ENCODE data around the gene OR6C3. TPM values are rescaled to one million over a fixed set of nuclear protein-coding genes. Genes with fewer than 3 reads are reported as not detected.

OR6C3 gene
- total RNA-seq, 1 experiment from 2014 or later, result not detected

DNA sequence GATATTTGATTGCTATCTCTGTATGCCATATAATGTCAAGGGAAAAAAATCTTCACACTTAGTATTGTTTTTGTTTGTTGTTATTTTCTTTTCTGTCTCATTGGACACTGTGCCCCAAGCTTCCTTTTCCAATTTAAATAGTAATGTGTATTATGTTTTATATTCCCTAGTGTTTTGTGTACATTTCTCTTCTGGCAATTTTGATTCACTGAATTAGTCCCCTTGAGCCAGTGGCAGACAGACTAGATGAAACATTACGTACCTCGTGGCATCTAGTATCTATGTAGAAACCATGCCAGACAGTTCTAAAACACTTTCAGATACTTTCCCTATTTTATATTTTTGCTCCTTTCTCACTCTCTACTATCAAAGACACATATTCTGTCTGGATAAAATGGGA, 16.5 kb upstream of the OR6C3 start, which contains the start of gene OR6C1:
TSS of gene OR6C1 (plus strand) at position 301 of the 400 bp plus-strand sequence. CDS start 6,257 bp downstream, outside the sequence.
- Histone ChIP-seq H2BK12ac (ENCODE audit: insufficient read length, low read depth, low read length) (no peak within 1 kb of the TSS), H4K20me1 (ENCODE audit: control insufficient read depth, insufficient read depth, insufficient read length) (no peaks in the 10 kb centered on the region), H3K79me2 (ENCODE audit: insufficient read depth, low read length) (no peaks in the 10 kb centered on the region), H3K27ac (ENCODE audit: insufficient read length, low read depth, low read length) (no peak within 1 kb of the TSS), H3K27me3 (ENCODE audit: insufficient read depth, low read length) (no peaks in the 10 kb centered on the region), H2AFZ (ENCODE audit: low read length) (no peak within 1 kb of the TSS), H4K8ac (replicated peaks; ENCODE audit: insufficient read length, low read depth, low read length) (no peak within 1 kb of the TSS), H3K23me2 (ENCODE audit: insufficient read length, low read depth, low read length, poor library complexity, severe bottlenecking) (no peaks in the 10 kb centered on the region), H3K4ac (ENCODE audit: low read depth, low read length) (no peak within 1 kb of the TSS), H2BK120ac (ENCODE audit: low read depth, low read length, poor library complexity, severe bottlenecking) (no peak within 1 kb of the TSS), H3K9me3 (ENCODE audit: control insufficient read depth, low read depth, low read length) (no peaks in the 10 kb centered on the region), H3K9ac (ENCODE audit: extremely low read depth, insufficient read length, low read length) (no peak within 1 kb of the TSS), H3K23ac (ENCODE audit: insufficient read length, low read depth, low read length) (no peak within 1 kb of the TSS), H4K5ac (ENCODE audit: insufficient read length, low read depth, low read length) (no peak within 1 kb of the TSS), H3K4me1 (ENCODE audit: insufficient read depth, low read length) (no peaks in the 10 kb centered on the region), H3K79me1 (ENCODE audit: insufficient read depth, low read depth, low read length, poor library complexity, severe bottlenecking) (no peaks in the 10 kb centered on the region), H3K18ac (ENCODE audit: insufficient read length, low read depth, low read length) (no peak within 1 kb of the TSS), H3K14ac (ENCODE audit: insufficient read depth, low read length) (no peak within 1 kb of the TSS), H2BK15ac (ENCODE audit: low read depth, low read length) (no peak within 1 kb of the TSS), H3K4me2 (ENCODE audit: insufficient read depth, insufficient read length, low read length) (no peak within 1 kb of the TSS), H2BK20ac (ENCODE audit: low read depth, low read length, poor library complexity, severe bottlenecking) (no peak within 1 kb of the TSS), H3T11ph (ENCODE audit: low read length) (no peak within 1 kb of the TSS), H2BK5ac (ENCODE audit: insufficient read length, low read length) (no peak within 1 kb of the TSS), H2AK5ac (ENCODE audit: insufficient read length, low read length) (no peak within 1 kb of the TSS), H3K56ac (ENCODE audit: insufficient read length, low read depth, low read length) (no peak within 1 kb of the TSS), H4K91ac (ENCODE audit: insufficient read length, low read depth, low read length) (no peak within 1 kb of the TSS)
- H3K36me3 Mint-ChIP-seq (ENCODE audit: insufficient read depth in 1 of 3, low read depth in 3 of 3), result peaks cover 0 to 2% (median under 1%) of the 10 kb centered on the region in 3 experiments; a peak in 3 of 7 replicates
- H3K27ac Mint-ChIP-seq, result no peak within 1 kb of the TSS
- H3K4me1 Mint-ChIP-seq, result no peaks in the 10 kb centered on the region
- H3K4me3 Mint-ChIP-seq, result no peak within 1 kb of the TSS
- H3K9me3 Mint-ChIP-seq, result no peaks in the 10 kb centered on the region; a peak in 1 of 5 replicates
- H3K27me3 Mint-ChIP-seq (ENCODE audit: low read depth), result no peaks in the 10 kb centered on the region
- TF ChIP-seq, protein P1, sequence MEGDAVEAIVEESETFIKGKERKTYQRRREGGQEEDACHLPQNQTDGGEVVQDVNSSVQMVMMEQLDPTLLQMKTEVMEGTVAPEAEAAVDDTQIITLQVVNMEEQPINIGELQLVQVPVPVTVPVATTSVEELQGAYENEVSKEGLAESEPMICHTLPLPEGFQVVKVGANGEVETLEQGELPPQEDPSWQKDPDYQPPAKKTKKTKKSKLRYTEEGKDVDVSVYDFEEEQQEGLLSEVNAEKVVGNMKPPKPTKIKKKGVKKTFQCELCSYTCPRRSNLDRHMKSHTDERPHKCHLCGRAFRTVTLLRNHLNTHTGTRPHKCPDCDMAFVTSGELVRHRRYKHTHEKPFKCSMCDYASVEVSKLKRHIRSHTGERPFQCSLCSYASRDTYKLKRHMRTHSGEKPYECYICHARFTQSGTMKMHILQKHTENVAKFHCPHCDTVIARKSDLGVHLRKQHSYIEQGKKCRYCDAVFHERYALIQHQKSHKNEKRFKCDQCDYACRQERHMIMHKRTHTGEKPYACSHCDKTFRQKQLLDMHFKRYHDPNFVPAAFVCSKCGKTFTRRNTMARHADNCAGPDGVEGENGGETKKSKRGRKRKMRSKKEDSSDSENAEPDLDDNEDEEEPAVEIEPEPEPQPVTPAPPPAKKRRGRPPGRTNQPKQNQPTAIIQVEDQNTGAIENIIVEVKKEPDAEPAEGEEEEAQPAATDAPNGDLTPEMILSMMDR (conservative IDR thresholded peaks at IDR 0.05), result no peak
- DNase-seq, result no peak
- no CpG with 5 or more reads among the region's 2 CpGs for WGBS (ENCODE audit: extremely low coverage, insufficient read length, low lambda C conversion rate)

Data from H9 (cell line).